CD14-positive monocyte (primary cell): ENCODE data around the gene LRCH1. TPM values are rescaled to one million over a fixed set of nuclear protein-coding genes. Genes with fewer than 3 reads are reported as not detected.

ENCODE experiments used
- DNase-seq, 3 donors: peaks; one replicate each; pipeline ENCODE4 v3.0.0-alpha.2; 2011 to 2022
- H2AFZ ChIP-seq: 2 replicates; pipeline ENCODE4 v1.6.0; 2012; ENCODE audit warnings: mild to moderate bottlenecking, low read depth, low read length, inconsistent platforms; ENCODE audit not compliant: insufficient read depth, poor library complexity, severe bottlenecking
- H3K27ac ChIP-seq, 2 donors: 1 replicate in 1 of 2; 2 replicates in 1 of 2; pipeline ENCODE4 v1.5.1; 2012 to 2013; ENCODE audit warnings: low read length in 2 of 2, control low read depth in 1 of 2, inconsistent platforms in 1 of 2, low read depth in 1 of 2, mild to moderate bottlenecking in 1 of 2
- H3K27me3 ChIP-seq, 2 donors: one replicate each; pipeline versions ENCODE4 v1.6.0 to v1.6.1; 2011 to 2013; ENCODE audit warnings: low read length in 2 of 2; ENCODE audit not compliant: control insufficient read depth in 2 of 2, insufficient read depth in 2 of 2
- H3K36me3 ChIP-seq, 2 donors: replicated peaks in 1 of 2; 1 replicate in 1 of 2; 2 replicates in 1 of 2; pipeline versions ENCODE4 v1.5.1 to v1.6.1; 2012 to 2013; ENCODE audit warnings: low read length in 2 of 2, control low read depth in 1 of 2, inconsistent platforms in 1 of 2, mild to moderate bottlenecking in 1 of 2; ENCODE audit not compliant: insufficient read depth in 2 of 2, control insufficient read depth in 1 of 2
- H3K4me1 ChIP-seq, 2 donors: 1 replicate in 1 of 2; 2 replicates in 1 of 2; pipeline versions ENCODE4 v1.5.1 to v1.6.1; 2012 to 2013; ENCODE audit warnings: low read length in 2 of 2, control low read depth in 1 of 2, inconsistent platforms in 1 of 2, mild to moderate bottlenecking in 1 of 2, moderate library complexity in 1 of 2; ENCODE audit not compliant: insufficient read depth in 2 of 2, control insufficient read depth in 1 of 2
- H3K4me2 ChIP-seq: replicated peaks from 2 replicates; pipeline ENCODE3; 2012; ENCODE audit warnings: low read length, moderate library complexity, mild to moderate bottlenecking; ENCODE audit not compliant: poor library complexity, severe bottlenecking; ENCODE audit errors: extremely low read depth
- H3K4me3 ChIP-seq, 3 experiments: fragments of 200-600 bp in 1 of 3; sonication (generic) in 1 of 3; replicated peaks in 1 of 3; 1 replicate in 2 of 3; 2 replicates in 1 of 3; pipeline ENCODE4 v1.5.1; 2011 to 2013; ENCODE audit warnings: low read length in 3 of 3, mild to moderate bottlenecking in 3 of 3, control low read depth in 2 of 3, low read depth in 2 of 3, inconsistent platforms in 1 of 3, moderate library complexity in 1 of 3
- H3K79me2 ChIP-seq: 2 replicates; pipeline ENCODE4 v1.6.0; 2012; ENCODE audit warnings: mild to moderate bottlenecking, control low read depth, inconsistent platforms, low read length, moderate library complexity; ENCODE audit not compliant: insufficient read depth
- H3K9ac ChIP-seq: 2 replicates; pipeline ENCODE4 v1.6.0; 2017; ENCODE audit warnings: low read length, mild to moderate bottlenecking; ENCODE audit not compliant: insufficient read depth, poor library complexity, severe bottlenecking
- H3K9me3 ChIP-seq, 2 donors: replicated peaks in 1 of 2; 1 replicate in 1 of 2; 2 replicates in 1 of 2; pipeline versions ENCODE4 v1.5.1 to v1.6.1; 2012 to 2013; ENCODE audit warnings: low read length in 2 of 2, control low read depth in 1 of 2; ENCODE audit not compliant: control insufficient read depth in 1 of 2, insufficient read depth in 1 of 2
- H4K20me1 ChIP-seq: 2 replicates; pipeline ENCODE4 v1.6.0; 2012; ENCODE audit warnings: mild to moderate bottlenecking, low read length, control low read depth, moderate library complexity; ENCODE audit not compliant: insufficient read depth
- H3K27ac Mint-ChIP-seq, 7 donors: one replicate each; pipeline ENCODE4 v1.8.0; 2020; ENCODE audit warnings: mild to moderate bottlenecking in 7 of 7, mixed read lengths in 7 of 7, moderate library complexity in 6 of 7, inconsistent platforms in 2 of 7
- H3K27me3 Mint-ChIP-seq, 3 donors: one replicate each; pipeline ENCODE4 v1.8.0; 2021 to 2022; ENCODE audit warnings: low read depth in 3 of 3, mild to moderate bottlenecking in 3 of 3, mixed read lengths in 3 of 3, moderate library complexity in 3 of 3, inconsistent platforms in 1 of 3
- H3K36me3 Mint-ChIP-seq, 2 donors: one replicate each; pipeline ENCODE4 v1.8.0; 2020; ENCODE audit warnings: mixed read lengths in 2 of 2, inconsistent platforms in 1 of 2, mild to moderate bottlenecking in 1 of 2
- H3K4me1 Mint-ChIP-seq: one replicate; pipeline ENCODE4 v1.8.0; 2020; ENCODE audit warnings: mild to moderate bottlenecking, mixed read lengths
- H3K4me3 Mint-ChIP-seq, 2 donors: one replicate each; pipeline ENCODE4 v1.8.0; 2020; ENCODE audit warnings: mild to moderate bottlenecking in 2 of 2, mixed read lengths in 2 of 2, moderate library complexity in 1 of 2
- H3K9me3 Mint-ChIP-seq, 7 donors: one replicate each; pipeline ENCODE4 v1.8.0; 2020 to 2022; ENCODE audit warnings: mixed read lengths in 7 of 7, mild to moderate bottlenecking in 6 of 7, moderate library complexity in 6 of 7, inconsistent platforms in 2 of 7
- CTCF ChIP-seq: fragments of 200-600 bp; IDR thresholded peaks from one replicate; pipeline ENCODE4 v1.8.0; 2022; ENCODE audit warnings: antibody characterized with exemption, mild to moderate bottlenecking
- WGBS: methylation state at CpG from one replicate; pipeline ENCODE4 v1.1.5; 2013; ENCODE audit warnings: missing lambda C conversion rate; ENCODE audit not compliant: insufficient coverage; 5-methylcytosine and 5-hydroxymethylcytosine counted together
- intact Hi-C, 2 donors: fragments of 100-400 bp; cut with micrococcal nuclease; formaldehyde crosslinking; loops; one replicate each; pipeline versions ENCODE4 v1.15.0 to v1.15.1; 2023
- polyA plus RNA-seq, 3 donors: library from polyadenylated mRNA; depleted of rRNA in 1 of 3; unstranded in 2 of 3; stranded (reverse) in 1 of 3; fragments of 300-500 nt in 2 of 3; fragments of >200 nt in 1 of 3; fragmentation: Illumina TruSeq in 2 of 3; gene quantifications; 1 replicate in 2 of 3; 2 replicates in 1 of 3; pipeline ENCODE4 v1.2.3, GENCODE V29; 2012 to 2021

LRCH1 gene
- polyA plus RNA-seq, 3 donors = 0.88 to 7.1 (median 2.1) TPM

GRCh38 chr13:46618694-46619254, 65.8 kb downstream of the LRCH1 start:
- Histone ChIP-seq H3K4me2 (no peak overlapping the region), H3K36me3 (no peaks in the 10 kb centered on the region), H3K4me3 (no peak overlapping the region), H2AFZ (no peak overlapping the region), H3K27me3 (no peaks in the 10 kb centered on the region), H3K27ac (no peak overlapping the region), H3K79me2 (peaks cover 94% of the 10 kb centered on the region), H3K4me1 (peaks cover 0 to 7% of the 10 kb centered on the region in 2 donors), H4K20me1 (peaks cover 81% of the 10 kb centered on the region), H3K9me3 (no peaks in the 10 kb centered on the region), H3K9ac (no peak overlapping the region)
- Mint-ChIP-seq H3K4me1 (peaks cover 28% of the 10 kb centered on the region), H3K9me3 (peaks cover 0 to 2% (median 0%) of the 10 kb centered on the region in 7 donors), H3K27me3 (peaks cover 0 to 3% (median 0%) of the 10 kb centered on the region in 3 donors), H3K27ac (peak overlapping the region in 3 of 7 donors; percentile 7 to 81 (median 52)), H3K36me3 (no peaks in the 10 kb centered on the region), H3K4me3 (no peak overlapping the region)
- intact Hi-C loops = no loop called here
- DNase-seq = no peak
- TF ChIP-seq CTCF = no peak
- 77% methylated on average over 1 of the region's 3 CpGs for WGBS

- Histone ChIP-seq H3K27me3 (no peaks in the 10 kb centered on the region), H3K9me3 (no peaks in the 10 kb centered on the region), H3K79me2 (peaks cover 93% of the 10 kb centered on the region), H4K20me1 (peaks cover 81% of the 10 kb centered on the region), H3K27ac (no peak overlapping the region), H3K4me2 (no peak overlapping the region), H3K36me3 (no peaks in the 10 kb centered on the region), H2AFZ (no peak overlapping the region), H3K9ac (no peak overlapping the region), H3K4me1 (peaks cover 0 to 7% of the 10 kb centered on the region in 2 donors), H3K4me3 (no peak overlapping the region)
- Mint-ChIP-seq H3K4me3 (no peak overlapping the region), H3K4me1 (peaks cover 23% of the 10 kb centered on the region), H3K36me3 (no peaks in the 10 kb centered on the region), H3K27ac (no peak overlapping the region), H3K27me3 (peaks cover 0 to 3% (median 0%) of the 10 kb centered on the region in 3 donors), H3K9me3 (peaks cover 0 to 2% (median 0%) of the 10 kb centered on the region in 7 donors)
- no peak for TF ChIP-seq CTCF
- DNase-seq = no peak
- intact Hi-C loops = no loop called here
- WGBS = no CpG with 5 or more reads among the region's 5 CpGs
Observed at GRCh38 chr13:46620029-46620428, 67.1 kb downstream of the LRCH1 start.
